Activated naive CD4-positive, alpha-beta T cell treated with anti-CD3 and anti-CD28 coated beads, Interleukin-2, amount 50 U/mL, for 16 hours (primary cell): ENCODE measurements around the gene ALDH3B2.
"Not testable (repeated sequence)": the region's sequence is repeated elsewhere in the genome, so short reads cannot be mapped to it uniquely, and the experiment has no call there.

Source experiments
- DNase-seq: peaks from one replicate; pipeline ENCODE4 v3.0.0-alpha.2; 2020

Gene ALDH3B2

DNA sequence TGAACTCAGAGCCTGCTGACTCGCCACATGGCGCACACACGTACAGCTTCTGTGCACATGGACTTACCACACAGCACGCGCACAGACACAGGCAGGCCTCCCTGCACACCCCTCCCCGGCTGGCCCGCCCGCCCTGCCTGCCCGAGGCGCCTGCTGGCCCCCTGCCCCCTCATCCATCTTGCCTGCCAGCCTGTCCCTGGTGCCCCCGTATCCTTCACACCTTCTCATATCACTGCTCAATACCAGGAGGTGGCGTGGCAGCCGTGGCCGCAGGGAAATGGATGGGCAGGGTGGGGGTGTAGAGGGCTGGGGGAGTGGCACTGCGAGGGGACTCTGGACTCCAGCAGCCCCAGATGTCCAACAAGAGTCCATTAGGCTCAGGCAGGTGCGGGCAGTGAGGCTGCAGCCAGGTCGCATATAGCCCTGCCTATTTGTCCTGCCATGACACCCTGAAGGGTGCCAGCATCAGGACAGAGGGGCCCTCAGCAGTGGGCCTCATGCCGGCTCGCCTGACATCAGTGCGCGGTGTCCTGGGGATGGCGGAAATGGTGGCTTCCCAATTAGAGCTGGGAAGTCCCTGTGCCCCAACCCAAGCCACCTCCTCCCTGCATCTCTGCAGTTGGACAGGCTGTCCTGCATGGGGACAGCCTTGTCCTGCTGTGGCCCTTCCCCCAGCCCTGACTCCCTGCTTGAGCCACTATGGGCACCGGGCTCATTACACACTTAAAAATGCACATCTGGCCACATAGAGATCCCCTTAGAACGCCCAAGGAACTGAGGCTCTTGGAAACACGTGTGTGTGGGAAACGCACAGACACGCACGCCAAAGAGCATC lies 32.9 kb downstream of the ALDH3B2 start:
- no peak for DNase-seq

DNA sequence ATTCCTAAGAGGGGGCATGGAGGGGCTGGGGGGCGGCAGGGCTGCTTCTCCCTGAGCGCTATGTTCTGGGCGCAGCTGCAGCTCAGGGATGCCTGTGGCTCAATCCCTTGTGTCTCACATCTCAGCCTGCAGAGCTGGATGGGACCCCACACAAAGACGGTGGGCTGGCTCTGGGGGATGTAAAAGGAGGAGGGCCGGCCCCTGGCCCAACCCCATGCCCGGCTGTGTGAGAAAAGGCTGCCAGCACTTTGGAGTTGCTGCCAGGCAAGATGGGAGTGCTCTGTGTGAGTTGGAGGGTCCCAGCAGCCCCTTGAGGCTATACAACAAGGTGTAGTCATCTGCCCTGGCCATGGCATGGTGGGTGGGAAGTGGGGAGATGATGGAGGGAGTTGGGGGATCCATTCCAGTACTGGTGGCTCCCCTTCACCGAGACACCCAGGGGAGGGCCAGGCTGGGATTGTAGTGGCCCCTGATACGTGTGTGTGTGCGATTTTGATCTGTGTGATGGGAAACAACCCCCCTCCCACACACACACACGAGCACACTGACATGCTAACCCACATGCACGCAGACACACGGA lies 33.6 kb downstream of the ALDH3B2 start:
- DNase-seq, result no peak

DNA sequence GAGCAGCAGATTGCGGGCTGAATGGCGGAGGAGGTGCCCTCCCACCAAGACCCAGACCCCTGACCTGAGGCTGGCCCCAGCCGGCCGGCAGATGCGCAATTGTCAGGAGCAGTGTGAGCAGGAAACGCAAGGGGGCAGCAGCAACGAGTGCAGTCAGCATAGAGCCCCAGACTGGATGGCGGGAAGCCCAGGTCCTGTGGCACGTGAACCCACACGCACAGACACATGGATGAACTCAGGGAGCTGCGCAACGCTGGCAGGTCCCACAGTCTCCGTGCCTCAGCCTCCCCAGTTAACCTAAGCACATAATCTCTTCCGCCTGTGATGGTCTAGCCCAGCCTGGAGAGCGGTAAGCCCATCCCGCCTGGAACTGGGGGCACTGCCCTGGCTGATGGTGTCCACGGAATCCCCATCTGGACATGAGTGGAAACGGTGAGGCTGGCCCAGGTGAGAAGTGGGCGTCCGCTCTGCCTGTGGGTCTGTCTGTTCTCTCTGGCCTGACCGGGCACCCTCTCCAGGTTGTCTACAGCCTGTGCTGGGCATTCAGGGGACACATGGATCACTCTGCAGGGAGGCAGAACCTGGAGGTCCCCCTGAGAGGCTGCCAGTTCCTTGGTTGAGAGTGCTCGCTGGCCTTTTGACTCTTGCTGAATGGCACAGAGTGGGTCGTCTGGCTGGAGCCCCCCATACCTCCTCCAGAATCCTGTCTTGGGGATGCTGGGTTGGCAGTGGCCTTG lies 34.2 kb downstream of the ALDH3B2 start:
- peak; percentile 65 for DNase-seq

DNA sequence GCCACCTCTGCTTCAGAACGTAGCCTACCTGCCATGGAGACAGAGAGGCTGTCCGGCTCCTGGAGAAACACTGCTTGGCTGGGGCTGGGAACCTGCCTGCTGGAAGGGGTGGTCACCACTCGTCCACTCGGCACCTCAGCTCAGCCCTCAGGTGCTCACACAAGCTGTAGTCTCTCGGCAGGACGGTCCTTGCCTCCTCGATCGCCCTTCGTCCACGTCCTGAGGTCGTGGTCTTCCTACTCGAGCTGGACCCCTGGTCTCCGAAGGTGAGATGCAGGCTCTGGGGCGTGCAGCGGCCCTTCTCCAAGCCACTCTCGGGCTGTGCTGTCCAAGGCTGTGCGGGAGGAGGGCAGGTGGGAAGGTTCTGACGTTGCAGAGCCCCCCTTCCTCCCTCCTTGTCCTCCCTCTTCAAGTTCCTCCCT lies 35.0 kb downstream of the ALDH3B2 start, which contains the start of gene TBX10:
TSS of gene TBX10 (minus strand) at position 326 of the 422 bp plus-strand sequence. CDS start at position 35, 291 bp downstream.
- DNase-seq, result no peak

DNA sequence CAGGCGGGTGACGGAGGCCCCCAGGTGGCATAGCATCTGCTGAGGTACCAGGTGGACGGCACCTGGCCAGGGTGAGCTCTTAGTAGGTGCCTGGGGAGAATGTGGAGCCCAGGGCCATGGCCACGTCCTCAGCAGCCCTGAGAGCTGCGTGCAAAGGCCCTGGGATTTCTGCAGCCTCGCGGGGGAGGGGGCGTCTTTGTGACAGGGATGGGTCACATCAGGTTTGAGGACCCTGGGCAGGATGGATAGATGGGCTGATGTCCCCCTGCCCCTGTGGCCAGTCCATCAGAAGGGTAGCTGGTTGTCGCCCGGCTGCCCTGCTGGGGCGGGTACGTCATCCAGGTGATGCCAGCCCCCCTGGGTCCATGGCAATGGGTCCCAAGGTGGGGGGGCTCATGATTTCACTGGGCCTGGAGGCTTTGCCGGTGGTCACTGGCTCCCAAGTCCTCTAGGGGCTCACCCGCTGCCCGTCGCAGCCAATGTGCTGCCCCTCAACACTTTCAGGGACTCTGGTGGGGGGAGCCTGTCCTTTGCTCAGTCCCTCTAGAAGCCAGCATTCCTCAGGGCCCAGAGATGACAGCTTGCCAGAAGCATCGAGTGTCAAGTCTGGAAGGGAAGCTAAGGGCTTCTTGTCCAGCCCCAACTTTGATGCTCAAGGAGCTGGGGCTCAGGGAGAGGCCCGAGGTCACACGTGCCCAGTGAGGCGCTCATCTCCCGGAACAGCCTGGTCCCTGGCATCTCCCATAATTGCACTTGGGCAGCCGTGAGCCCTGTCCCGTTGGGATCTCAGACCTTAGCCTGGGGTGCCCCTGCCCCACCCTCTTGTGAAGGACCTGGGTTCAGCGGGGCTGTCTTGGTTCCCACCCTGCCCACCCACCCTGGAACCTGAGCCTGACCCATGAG lies 35.6 kb downstream of the ALDH3B2 start:
- no peak for DNase-seq

DNA sequence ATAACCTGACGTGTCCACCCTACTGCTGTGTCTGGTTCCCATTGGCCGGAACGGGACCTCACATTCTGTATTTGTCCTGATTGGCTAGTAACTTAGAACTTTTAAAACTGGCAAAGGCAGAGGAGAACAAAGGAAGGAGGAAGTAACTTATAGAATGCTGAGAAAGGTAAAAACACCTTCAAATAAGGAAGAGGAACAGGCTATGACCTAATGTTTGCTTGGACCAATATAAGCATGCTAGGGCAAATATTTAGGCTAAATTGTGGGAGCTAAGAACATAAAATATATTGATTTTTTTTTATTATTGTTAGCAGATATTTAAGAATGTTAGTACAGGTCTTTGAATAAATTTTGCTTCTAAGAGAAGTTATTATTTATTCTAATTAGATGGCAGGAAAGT lies 37.0 kb downstream of the ALDH3B2 start:
- DNase-seq, result not testable (repeated sequence)

DNA sequence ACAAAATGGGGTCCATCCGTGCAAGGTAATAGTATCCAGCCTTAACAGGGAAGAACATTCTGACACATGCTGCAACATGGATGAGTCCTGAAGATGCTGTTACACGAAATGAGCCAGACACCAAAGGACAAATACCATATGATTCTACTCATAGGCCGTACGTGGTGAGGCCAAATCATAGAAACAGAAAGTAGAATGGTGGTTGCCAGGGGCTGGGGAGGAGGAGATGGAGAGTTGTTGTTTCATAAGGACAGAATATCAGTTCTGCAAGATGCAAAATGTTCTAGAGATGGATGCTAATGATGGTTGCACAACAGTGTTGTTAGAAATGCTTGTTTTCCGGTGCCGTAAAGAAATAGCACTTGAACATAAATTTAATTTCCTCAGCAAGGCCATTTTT lies 37.5 kb downstream of the ALDH3B2 start:
- DNase-seq, result no peak

DNA sequence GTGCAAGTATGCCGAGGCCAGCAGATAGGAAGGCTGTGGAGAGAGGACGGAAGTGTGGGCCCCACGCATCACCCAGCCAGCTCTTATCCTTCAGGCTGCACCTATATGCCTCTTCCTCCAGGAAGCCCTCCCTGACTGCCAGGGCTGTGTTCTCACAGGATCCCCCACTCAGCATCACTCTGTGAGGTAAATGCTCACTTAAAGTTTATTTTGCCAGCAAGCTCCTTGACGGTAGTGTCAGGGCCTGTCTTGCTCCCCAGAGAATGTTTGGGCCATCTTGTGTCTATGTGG lies 39.2 kb downstream of the ALDH3B2 start:
- DNase-seq, result no peak

DNA sequence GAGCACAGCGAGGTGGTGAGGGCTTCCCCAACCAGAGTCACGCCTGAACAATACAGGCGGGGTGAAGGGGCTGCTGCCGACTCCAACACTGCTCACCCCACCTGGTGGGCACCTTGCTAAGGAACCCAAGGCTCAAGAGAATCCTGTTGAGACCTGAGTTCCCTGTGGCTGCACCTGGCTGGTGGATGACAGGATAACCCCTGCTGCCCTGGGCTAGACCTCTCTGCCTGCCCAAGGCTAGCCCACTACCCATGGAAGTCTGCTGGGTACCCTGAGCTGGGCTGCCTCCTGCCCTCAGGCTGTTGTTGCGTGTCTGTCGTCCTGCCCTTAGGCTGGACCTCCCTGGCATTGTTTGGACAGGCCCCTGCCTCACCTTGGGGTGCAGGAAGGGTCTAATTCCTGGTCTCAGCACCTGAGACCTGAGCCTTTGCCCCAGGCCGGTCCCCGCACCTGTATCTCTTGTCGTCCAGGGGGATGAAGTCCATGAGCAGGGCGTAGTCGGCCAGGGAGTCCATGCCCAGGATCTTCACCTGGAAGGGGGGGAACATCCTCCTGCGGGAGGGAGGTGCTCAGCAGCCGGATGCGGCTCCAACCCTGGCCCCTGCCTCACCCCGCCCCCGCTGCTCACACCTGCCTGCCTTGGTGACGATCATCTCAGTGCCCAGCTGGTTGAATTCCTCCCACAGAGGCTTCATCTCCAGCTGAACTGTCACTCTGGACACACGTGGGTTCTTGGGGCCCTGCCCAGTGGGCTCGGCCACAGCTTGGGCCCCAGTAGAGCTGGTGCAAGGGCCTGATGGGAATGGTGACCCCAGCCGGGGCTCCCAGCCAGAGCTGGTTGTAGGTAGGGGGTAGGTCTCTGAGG lies 39.8 kb downstream of the ALDH3B2 start:
- no peak for DNase-seq

DNA sequence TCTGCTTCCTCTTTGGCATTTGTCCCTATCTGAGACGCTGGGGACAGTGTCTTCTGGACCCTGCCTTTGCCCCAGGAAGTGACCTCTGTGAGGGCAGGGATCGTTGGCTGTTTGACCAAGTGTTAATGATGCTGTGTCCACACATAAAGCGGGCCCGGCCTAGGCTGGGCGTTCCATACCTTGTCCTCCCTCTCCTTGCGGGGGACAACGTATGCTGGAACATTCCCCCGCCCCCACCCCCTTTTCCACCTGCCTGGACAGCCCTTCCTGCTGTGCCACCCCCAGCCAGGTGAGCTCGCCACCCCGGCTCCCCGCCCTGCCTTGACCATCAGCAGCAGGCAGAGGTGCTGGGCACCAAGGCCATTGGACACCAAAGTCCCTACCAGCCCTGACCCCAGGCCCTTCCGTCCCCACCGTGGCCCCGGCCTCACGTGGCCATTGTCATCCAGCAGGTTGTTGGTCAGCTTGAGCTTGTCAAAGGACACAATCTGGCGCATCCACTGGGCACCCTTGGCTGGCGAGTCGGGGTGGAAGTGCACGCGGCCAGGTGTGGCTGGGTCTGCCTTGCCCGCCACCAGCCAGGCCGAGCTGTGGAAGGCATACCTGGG lies 40.6 kb downstream of the ALDH3B2 start:
- DNase-seq, result no peak

DNA sequence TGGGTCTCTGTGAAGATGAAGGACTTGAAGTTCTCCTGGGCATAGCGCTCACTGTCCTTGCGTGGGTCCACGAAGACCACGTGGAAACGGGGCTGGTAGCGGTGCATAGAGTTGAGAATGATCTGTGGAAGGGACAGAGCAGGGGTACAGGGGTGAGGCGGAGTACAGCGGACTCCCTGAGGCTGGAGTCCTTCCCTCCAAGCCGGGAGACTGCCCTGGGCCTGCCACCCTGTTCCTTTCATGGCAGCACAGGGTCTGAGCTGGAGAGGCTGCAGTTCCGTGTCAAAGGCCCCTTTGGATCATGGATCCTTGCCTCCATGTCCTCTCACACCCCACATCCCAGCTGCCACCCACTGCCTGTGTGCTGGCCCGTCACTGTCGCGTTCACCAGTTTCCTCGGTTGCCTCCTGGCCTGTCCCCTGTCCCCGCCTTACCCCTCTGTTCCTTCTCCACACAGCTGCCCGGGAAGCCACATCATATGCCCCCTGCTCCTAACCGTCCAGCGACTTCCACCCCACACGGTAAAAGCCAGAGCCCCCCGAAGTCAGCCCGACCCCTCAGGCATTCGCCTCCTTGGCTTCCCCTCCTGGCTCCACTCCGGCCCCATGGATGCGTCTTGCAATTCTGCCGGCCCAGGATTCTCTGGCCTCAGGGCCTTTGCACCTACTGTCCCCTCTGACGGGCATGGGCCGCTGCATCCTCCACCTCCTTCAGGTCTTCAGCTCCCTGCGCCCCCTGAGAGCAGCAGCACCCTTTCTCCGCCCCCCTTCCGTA lies 41.3 kb downstream of the ALDH3B2 start:
- DNase-seq, result no peak

DNA sequence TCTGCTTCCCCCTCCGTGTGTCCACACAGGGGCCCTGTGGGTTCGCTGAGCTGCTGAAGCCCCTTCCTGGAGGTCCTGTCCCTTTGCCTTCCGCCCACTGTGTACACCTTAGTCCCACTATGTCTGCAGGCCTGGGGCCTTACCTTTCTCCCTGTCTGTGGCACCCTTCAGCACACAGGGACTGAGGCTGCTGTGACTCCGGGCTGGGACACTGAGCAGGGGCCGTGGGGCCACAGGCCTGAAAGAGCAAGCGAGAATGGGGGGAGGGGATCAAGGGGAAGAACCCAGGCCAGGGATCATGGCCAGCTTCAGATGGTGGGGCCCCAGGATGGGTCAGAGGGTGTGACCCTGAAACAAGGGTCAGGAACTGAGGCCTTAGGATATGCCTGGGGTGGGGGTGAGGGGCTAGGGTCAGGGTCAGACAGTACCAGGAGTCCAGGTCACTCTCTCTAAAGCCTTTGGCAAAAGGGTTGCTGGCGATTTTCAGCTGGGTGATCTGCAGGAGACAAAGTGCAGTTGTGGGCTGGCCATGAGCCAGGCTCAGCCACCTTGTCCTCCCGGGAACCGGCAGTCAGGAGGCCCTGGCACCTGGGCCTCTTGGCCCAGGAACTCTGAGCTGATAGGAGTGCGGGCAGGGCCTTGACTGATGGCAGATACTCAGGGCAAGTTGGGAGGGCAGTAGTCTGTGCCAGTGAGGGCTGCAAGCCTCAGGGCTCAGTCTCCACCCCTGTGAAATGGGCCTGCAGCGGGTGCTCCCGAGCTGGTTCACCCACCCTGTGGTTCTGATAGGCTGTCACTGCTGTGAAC lies 42.0 kb downstream of the ALDH3B2 start:
- DNase-seq, result no peak

DNA sequence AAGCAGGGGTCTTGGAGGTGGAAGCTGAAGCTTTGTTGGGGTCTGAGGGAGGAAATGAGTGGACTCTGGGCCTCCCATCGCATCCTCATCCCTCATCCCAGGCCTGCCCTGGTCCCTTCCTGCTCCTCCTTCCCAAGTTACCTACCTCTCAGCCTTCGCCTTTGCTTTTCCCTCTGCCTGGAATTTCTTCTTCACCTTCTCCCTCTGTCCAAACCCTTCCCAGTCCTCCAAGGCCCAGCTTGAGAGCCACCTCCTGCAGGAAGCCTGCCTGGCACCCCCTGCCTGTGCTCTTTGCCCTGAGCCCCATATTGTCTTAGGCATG lies 42.6 kb downstream of the ALDH3B2 start:
- no peak for DNase-seq

DNA sequence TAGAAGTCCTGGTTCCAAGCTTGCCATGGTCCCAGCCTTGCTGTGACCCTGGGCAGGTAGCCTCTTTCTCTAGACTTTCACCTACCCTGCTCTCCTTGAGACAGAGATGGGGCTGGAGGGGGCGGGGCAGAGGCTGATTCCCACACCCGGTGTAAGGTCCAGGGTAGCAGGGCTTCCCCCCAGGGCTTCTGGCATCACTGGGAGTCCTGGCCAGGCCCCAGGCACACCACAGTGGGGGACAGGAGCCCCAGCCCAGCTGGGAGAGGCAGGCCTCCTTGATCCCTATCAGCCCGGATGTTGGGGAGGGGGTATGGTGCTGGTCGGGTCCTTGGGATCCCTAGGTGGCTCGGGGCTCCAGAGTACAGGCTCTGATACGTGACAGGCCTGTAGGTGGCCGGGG lies 43.0 kb downstream of the ALDH3B2 start:
- DNase-seq, result no peak

DNA sequence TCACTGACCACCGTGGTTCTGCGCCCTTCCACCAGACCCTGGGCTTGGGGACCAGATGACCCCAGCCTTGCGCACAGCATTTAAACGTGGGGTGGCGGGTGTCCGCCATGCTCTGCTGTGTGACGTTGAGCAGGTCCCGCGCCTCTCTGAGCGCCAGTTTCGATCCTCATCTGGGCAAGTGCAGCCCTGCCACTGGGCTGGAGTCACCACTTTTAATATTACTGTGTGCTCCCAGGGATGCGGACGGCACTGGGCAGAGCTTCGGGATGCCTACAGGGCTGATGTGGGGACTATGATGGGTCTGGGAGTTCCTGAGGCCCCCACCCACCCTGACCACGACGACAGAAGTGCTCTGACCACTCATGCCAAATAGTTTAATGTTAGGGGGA lies 43.5 kb downstream of the ALDH3B2 start:
- DNase-seq, result no peak

DNA sequence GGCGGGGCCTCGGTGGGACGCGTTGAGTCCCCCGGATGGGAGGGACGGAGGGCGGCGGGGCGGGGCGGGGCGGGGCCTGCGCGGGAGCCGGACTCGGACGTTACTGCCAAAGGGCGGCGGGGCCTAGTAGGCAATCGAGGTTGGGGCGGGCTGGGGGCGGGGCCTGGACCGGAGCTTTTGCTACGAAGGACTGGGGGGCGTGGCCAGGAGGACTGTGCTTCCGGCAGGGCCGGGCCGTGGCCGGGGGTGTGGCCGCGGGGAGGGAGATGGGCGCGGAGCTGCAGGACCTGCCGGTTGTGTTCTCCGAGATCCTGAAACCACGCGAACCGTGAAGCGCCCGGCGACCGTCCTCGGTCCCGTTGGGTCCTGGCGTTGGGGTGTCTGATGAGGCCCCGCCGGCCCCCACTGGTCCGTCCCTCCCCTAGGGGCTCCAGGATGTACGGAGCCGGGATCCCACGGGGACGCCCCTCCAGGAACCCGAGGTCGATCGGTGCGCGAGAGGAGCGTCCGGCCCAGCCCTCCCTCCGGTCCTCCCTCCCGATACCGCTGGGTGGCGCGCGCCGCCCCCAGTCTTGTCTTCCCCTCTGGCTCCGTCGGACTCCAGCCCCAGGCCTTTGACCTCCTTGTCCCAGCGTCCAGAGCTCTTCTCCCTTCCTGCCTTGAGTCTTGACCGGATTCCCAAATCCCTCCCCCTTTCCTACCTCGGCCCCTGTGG lies 44.0 kb downstream of the ALDH3B2 start:
- DNase-seq, result no peak

DNA sequence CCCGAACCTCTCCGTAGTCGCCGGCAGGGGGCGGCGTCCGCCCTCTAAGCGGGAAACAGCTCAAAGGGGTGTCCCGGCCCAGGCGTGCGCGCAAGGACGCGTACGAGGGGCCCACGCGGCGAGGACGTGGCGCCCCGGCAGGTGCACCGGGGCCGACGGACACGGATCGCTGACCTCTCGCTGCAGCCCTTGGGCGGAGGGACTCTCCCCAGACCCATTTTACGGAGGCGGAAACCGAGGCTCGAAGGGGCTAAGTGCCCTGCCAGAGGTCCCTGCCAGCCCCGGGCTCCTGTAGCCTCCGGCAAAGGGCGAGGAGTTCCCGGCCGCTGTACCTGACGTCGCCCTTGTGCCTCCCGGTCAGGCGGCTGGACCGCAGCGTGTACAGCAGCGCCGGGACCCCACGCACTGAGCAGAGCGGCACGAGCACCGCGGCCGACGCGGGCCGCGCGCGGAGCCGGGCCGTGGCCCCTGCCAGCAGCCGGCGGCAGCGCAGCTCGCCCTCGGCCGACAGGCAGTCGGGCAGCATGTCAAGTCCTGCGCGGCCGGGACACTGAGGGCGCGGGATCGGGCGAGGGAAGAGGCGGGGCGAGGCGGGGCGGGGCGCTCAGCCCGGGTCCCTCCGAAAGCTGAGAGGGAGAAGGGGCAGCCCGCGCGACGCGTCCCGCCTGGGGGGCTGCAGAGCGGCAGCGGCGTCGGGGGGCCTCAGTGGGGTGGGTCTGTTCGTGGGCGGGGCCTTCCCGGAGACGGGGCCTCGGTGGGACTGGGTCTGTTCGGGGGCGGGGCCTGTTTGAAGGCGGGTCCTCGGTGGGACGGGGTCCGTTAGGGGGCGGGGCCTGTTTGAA lies 44.8 kb downstream of the ALDH3B2 start, which contains the start of gene NUDT8:
TSS of gene NUDT8 (minus strand) at position 552 of the 842 bp plus-strand sequence. CDS start at position 526, 26 bp downstream.
- peak; percentile 94 for DNase-seq

DNA sequence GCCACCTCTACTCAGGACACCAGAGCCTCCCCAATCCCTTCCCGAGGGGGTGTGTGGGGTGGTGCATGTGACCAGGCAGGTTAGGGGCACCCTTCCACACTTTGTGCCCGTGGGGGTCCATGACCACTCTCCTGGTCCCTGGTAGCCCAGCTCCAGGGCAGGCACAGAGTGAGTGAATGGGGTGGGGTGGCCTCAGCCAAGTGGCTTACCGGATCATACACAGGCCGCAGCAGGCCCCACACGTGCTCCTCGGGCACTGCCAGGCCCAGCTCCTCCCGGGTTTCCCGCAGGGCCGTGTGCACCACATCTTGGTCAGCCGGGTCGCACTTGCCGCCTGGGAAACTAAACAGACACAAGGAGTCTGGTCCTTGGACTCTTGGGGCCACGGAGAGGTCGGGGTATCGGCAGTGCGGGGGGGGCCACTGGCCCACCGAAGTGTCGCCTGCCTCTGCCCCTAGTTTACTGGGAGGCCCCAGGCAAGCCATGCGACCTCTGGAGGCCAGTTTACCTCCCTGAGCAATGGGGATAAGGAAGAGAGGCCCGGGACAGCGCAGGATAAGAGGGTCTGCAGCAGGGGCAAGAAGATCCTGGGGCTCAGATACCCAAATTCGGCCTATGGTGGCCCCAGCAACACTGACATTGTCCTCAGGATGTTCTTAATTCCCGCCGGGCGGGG lies 45.6 kb downstream of the ALDH3B2 start:
- no peak for DNase-seq
